Hepatic stellate cell (primary cell): ENCODE measurements around the gene CIAO3.

Experiments used
- DNase-seq: peaks from one replicate; pipeline ENCODE4 v3.0.0; 2011; ENCODE audit warnings: low spot score

The CIAO3 gene

DNA sequence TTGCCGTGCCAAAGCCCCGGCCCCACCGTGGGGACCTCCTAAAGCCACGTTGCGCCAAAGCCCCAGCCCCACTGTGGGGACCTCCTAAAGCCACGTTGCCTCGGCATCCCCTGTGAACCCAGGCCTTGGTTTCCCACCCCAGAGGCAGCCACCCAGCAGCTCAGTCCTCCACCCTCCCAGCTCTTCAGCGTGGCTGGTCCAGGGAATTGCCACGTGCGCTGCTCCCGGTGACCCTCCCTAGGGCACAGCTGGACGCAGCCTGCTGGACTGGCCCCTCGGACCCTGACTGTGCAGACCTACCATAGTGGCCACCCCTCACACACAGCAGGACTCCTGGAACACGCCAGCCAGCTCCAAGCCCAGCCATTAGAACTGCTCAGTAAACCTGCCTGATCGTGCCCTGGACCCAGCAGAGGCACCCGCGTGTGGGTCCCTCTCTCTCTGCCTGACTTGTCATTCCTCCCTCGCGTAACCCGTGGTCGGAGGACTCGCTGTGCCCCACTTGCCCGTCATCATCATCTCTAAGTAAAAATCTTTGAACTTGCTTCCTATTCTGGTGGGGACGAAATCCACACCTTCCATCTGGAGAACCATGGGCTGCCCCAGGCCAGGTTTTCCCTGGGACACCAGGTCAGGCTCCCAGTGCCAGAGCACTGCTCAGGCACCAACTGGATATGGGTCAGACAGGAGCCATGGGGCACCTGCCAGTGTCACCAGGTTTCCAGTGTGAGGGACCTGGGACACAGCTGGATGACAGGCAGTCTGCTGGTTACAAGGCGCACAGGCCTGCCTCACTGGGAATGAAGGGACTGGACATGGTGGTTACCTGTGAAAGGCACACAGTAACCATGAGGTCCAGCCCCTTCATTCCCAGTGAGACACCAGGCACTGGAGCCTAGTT is 5.6 kb downstream of the CIAO3 start:
- no peak for DNase-seq

DNA sequence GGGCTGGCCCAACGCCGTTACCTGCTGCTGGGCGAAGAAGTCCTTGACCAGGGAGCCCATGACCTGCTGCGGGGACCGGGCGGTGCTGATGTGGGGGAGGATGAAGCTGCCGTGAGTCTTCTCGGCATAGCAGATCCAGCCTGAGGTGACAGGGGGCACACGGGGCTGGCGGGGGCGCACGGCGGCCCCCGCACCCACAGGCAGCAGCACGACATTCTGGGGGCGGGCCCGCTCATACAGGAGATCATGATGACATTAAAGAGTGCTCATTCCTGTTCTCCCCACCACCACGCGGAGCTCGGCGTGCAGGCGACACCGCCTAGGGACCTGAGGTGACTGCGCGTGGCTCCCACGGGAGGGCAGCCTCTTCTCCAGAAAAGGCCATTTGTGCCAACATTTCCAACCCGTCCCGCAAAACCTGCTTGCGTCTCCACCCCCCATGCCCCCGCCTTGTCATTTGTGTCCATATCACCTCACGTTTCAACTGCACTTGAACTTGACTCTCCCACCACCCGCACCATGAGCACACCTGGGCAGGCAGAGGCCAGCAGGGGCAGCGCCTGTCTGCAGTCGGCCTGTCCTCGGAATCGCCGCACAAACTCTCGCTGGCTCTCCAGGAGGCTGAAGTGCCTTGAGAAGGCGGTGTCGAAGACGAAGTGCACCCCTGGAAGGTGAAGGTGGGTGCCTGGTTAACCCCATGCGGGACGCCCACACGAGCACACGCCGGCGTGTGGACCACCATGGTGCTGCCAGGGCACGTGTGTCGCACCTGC is 6.4 kb downstream of the CIAO3 start:
- DNase-seq: no peak

GRCh38 chr16:733382-734207 is 7.2 kb downstream of the CIAO3 start:
- DNase-seq: no peak

DNA sequence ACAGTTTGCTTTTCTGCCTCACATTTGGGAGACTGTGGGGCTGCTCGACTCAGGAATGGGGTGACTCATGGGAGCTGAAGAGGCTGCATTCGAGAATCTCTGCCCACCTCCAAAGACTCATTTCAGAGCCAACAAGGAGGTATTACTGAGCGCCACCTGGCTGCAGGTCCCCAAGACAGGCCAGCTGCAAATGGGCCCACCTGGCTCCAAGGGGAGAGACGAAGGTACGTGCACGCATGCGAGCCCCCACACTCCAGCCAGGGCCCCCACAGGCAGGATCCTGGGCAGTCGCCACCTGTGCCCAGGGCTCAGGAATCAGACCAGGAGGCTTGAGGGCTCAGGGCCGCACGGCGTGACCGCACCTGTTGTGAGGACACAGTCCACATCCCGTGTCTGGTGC is 7.9 kb downstream of the CIAO3 start:
- no peak for DNase-seq

DNA sequence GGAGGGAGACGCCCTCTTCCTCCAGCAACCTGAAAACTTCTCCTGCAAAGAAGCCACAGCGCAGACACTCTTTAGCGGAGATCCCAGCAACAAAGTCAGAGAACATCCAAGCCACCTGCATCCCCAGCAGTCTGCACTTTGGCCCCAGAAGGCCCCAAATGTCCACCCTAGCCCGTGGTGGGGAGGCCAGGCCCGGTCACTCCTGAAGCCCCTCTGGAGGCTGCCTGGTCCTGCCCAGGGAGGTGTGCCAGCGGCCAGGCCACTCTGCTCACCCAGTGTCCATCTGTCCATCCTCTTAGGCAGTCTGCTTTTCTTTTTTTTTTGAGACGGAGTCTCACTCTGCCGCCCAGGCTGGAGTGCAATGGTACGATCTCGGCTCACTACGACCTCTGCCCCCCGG is 8.5 kb downstream of the CIAO3 start:
- DNase-seq: no peak

GRCh38 chr16:730666-731509 is 9.9 kb downstream of the CIAO3 start:
- no peak for DNase-seq

- no peak for DNase-seq
Observed at GRCh38 chr16:729768-730665, 10.8 kb downstream of the CIAO3 start.

DNA sequence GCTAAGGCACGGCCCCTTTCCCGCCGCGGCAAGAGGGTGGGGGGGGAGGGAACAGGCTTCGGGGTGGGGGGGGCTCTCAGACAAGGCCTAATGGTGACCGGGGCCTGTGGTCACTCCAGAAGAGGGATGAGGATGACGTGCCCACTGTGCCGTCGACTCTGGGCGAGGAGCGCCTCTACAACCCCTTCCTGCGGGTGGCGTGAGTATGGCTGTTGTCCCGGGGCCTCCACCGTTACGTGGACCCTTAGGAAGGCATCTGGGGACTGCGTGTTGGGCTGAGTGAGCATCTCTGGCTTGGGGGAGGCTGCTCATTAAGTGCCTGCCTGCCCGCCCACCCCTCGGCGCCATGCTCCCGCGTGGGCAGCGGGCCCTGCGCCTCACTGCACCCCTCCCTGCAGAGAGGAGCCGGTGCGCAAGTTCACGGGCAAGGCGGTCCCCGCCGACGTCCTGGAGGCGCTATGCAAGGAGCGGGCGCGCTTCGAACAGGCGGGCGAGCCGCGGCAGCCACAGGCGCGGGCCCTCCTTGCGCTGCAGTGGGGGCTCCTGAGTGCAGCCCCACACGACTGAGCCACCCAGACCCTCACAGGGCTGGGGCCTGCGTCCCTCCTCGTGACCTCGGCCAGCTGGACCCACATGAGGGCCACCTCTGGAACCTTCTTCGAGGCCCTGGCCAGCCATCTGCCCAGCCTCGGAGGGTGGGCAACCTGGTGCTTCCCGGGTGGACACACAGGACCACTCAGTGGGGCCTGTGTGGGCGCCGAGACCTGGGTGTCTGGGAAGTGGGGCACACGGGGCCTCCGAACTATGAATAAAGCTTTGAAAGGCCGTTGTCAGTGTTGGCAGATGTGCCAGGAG is 11.7 kb downstream of the CIAO3 start:
- no peak for DNase-seq

GRCh38 chr16:728131-728889 is 12.5 kb downstream of the CIAO3 start:
- DNase-seq: peak; percentile 86

- no peak for DNase-seq
Observed at GRCh38 chr16:727291-727977, 13.4 kb downstream of the CIAO3 start.

DNA sequence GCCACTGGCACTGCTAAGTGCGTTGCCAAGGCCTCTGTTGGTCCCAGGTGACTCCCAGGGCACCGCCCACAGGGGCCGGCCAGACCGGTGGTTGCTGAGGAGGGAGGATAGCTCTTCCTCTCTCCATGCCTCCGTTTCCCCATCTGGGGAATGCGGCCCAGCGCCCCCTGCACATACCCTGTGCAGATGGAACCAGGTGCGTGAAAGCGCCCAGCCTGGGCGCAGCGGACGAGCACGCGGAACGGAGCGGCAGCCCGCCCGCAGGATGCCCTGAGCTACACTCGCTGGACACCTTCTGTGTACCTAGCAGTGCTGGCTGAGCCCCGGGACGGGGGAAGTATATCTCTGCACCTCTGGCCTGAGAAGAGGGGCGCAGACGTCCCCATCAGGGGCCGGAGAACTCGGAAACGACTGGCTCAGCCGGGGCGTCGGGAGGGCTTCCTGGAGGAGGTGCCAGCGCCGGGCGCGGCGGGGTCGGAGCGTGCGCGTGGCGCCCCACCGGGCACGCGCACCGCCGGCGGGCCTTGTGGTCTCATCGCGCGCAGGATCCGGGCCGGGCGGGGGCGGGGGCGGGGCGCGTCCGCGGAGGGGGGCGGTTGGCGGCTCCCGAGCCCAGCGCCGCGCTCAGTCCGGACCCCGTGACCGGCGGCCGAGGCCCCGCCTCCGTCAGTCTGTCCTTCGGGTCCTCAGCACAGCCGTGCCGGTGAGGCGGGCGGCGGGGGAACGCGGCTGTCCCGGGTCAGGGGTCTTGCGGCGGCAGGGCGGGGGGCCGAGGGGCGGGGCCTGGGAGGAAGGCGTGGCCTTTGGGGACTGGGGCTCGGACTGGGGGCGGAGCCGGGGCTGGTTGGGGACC is 14.1 kb downstream of the CIAO3 start, which contains the start of the genes CCDC78 and HAGHL:
Gene CCDC78, minus strand, starts transcription at position 6 of the 853 bp plus-strand sequence. CDS start 76 bp downstream, outside the sequence.
Gene HAGHL, plus strand, starts transcription at position 669 of the 853 bp plus-strand sequence. CDS start 404 bp downstream, outside the sequence.
- no peak for DNase-seq

GRCh38 chr16:726188-726437 is 14.7 kb downstream of the CIAO3 start:
- DNase-seq: no peak

GRCh38 chr16:725463-726187 is 15.2 kb downstream of the CIAO3 start:
- no peak for DNase-seq

DNA sequence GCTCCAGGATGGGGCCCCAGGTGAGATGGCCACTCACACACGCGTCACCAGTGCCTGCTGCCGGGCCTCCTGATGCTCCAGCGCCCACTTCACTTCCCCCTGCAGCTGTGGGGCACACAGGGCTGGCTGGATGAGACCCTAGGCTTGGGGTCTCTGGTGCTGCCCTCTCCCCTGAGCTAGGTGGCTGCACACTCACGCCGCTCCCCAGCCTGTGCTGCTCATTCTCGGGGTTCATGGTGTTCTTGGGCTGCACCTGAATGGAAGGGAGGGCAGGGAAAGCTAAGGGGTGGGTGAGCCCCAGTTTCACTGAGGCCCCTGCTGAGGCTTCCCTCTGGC is 15.8 kb downstream of the CIAO3 start:
- no peak for DNase-seq

GRCh38 chr16:724188-725040 is 16.4 kb downstream of the CIAO3 start:
- DNase-seq: no peak

DNA sequence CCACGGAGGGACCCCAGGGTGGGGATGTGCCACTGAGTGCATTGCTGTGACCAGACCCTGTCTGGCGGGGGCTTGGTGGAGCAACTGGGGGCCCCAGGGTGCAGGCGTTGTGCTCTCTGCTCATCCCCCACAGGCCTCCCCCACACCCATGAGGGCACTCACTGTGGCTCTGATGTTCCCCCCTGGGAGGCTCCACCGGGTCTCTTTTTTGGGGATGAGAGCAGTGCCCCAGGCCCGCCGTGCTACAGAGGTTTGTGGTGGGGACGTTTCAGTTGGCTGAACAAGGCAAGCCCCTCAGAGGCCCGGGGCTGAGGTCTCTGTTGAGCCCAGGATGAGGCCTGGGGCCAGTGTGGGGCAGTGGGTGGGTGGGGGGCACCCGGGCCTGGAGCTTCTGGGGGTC is 17.1 kb downstream of the CIAO3 start:
- DNase-seq: no peak
